ENCODE results near the gene MTX1. TPM values are rescaled to one million over a fixed set of nuclear protein-coding genes. Genes with fewer than 3 reads are reported as not detected.
A peak's percentile ranks its signal among the peaks of the same experiment; 100 is the strongest.

The MTX1 gene
- polyA plus RNA-seq, 1 of the 3 experiments (the other 2 are of a cell fraction) = 79.1 TPM

DNA sequence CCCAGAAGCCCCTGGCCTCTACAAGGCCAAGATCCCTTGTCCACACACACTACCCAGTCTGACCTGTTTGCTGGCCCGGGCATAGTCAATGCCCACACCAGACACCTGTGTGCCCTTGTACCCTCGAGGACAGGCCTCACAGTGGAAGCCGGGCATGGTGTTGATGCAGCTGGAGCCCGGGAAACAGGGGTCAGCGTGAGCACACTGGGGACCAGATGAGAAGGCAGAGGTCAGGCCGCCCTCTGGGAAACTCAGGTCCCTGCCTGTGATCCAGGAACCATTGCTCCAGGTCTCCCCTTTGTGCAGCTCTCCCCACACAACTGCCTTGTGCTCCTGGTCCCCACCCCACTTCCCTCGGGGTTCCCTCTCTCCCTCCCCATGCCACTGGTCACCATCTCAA is 6.3 kb upstream of the MTX1 start:
- Histone ChIP-seq H4K20me1 (ENCODE audit: insufficient read depth) (no peaks in the 10 kb centered on the region), H2AFZ (ENCODE audit: low read depth) (no peak overlapping the region), H3F3A (replicated peaks; ENCODE audit: insufficient read depth) (peaks cover 24% of the 10 kb centered on the region), H3K79me2 (ENCODE audit: insufficient read depth) (peaks cover 16% of the 10 kb centered on the region), H3K4me3 (ENCODE audit: low read depth in 2 of 2, low read length in 1 of 2) (no peak overlapping the region), H3K9ac (no peak overlapping the region), H3K36me3 (replicated peaks in 1 of 2; ENCODE audit: control insufficient read depth in 1 of 2, insufficient read depth in 2 of 2, low read length in 1 of 2) (peaks cover 20 to 48% of the 10 kb centered on the region in 2 experiments), H3K4me1 (ENCODE audit: control insufficient read depth in 1 of 2, insufficient read depth in 2 of 2, low read depth in 1 of 2, low read length in 1 of 2) (peaks cover 0 to 11% of the 10 kb centered on the region in 2 experiments; a peak in 1 of 4 replicates), H3K27me3 (ENCODE audit: insufficient read depth) (no peaks in the 10 kb centered on the region), H3K9me2 (no peaks in the 10 kb centered on the region), H3K4me2 (no peak overlapping the region), H3K27ac (ENCODE audit: low read depth in 2 of 2, low read length in 1 of 2) (no peak overlapping the region), H3K9me3 (no peaks in the 10 kb centered on the region)
- POLR2A ChIA-PET = interaction anchor here (2.3 kb wide), 1 partner anchor 8 kb away, joined by 10 read pairs; no protein-coding TSS in a partner anchor
- TF ChIP-seq TCF12 (IDR thresholded peaks at IDR 0.05) (no peak), MXI1 (IDR thresholded peaks at IDR 0.05; ENCODE audit: low read depth, low read length) (no peak), GABPA (IDR thresholded peaks at IDR 0.05; ENCODE audit: low read depth) (no peak), FOXM1 (IDR thresholded peaks at IDR 0.05; ENCODE audit: low read depth) (no peak), EP300 (IDR thresholded peaks at IDR 0.05; ENCODE audit: borderline replicate concordance in 1 of 2, low read depth in 1 of 2, low read length in 1 of 2) (no peak), CHD2 (IDR thresholded peaks at IDR 0.05; ENCODE audit: low read length, partially characterized antibody) (no peak), POLR2AphosphoS5 (IDR thresholded peaks at IDR 0.05; ENCODE audit: low read depth, low read length) (peak; percentile 45; the same call in 1 of the 2 replicates)
- TF ChIP-seq, protein P1, sequence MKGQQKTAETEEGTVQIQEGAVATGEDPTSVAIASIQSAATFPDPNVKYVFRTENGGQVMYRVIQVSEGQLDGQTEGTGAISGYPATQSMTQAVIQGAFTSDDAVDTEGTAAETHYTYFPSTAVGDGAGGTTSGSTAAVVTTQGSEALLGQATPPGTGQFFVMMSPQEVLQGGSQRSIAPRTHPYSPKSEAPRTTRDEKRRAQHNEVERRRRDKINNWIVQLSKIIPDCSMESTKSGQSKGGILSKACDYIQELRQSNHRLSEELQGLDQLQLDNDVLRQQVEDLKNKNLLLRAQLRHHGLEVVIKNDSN (IDR thresholded peaks at IDR 0.05; ENCODE audit: borderline replicate concordance, low read depth) = no peak
- 92% methylated on average over 6 of the region's 7 CpGs for WGBS (ENCODE audit: low lambda C conversion rate)
- no peak for DNase-seq
- CTCF ChIA-PET = interaction anchor here (1.0 to 3.2 kb wide), 5 partner anchors 9 to 48 kb away, joined by 3 to 31 read pairs (median 6); no protein-coding TSS in a partner anchor

DNA sequence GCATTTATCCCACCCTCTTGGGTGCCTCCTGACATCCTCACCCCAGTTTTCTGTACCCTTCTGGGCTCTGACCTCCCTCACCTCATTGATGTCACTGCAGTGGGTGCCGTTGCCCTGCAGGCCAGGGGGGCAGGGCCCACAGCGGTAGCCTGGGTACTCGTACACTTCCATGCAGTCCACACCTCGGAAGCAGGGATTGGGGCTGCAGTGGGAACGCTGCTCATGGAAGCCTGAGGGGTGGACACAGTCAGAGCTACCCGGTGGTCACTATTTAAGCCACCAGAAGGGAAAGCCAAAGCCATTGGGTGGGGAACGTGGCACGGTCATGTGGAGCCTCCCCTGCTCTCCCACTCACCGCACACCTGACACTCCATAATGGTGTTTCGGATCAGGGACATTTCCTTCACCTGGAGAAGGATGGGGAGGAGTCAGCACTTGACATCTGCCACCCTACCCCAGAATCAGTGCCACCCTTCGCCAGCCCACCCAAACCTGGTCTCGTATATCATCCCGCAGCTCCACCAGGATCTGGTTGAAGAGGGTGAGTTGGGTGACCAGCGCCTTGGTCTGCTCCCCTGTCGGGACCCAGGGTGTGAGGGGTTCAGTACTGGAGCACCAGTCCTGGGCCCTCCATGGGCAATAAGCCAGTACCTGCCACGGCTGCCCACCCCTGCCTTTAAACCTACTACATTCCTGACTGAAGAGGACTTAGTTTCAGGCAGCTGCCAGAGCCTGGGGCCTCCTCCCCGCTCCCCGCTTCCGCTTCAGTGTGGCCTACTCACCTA is 5.6 kb upstream of the MTX1 start:
- no peak for DNase-seq
- H3F3A ChIP-seq (replicated peaks; ENCODE audit: insufficient read depth) = peaks cover 30% of the 10 kb centered on the region
- no peak overlapping the region for H3K4me2 ChIP-seq
- ChIA-PET POLR2A (interaction anchor here (1.0 to 2.3 kb wide), 2 partner anchors 9 to 29 kb away, joined by 3 to 10 read pairs; no protein-coding TSS in a partner anchor), CTCF (interaction anchor here (1.1 to 3.2 kb wide), 8 partner anchors 10 to 48 kb away, joined by 3 to 31 read pairs (median 7); partner anchors contain the start of gene KRTCAP2)
- peaks cover 20 to 41% of the 10 kb centered on the region in 2 experiments for H3K36me3 ChIP-seq (replicated peaks in 1 of 2; ENCODE audit: control insufficient read depth in 1 of 2, insufficient read depth in 2 of 2, low read length in 1 of 2)
- no peak for TF ChIP-seq NFIC (IDR thresholded peaks at IDR 0.05; ENCODE audit: borderline replicate concordance)
- TF ChIP-seq CHD2 (IDR thresholded peaks at IDR 0.05; ENCODE audit: low read length, partially characterized antibody) = no peak
- no peak for TF ChIP-seq FOSL2 (IDR thresholded peaks at IDR 0.05; ENCODE audit: borderline replicate concordance, low read depth)
- no peak for TF ChIP-seq RAD21 (IDR thresholded peaks at IDR 0.05; ENCODE audit: low read length)
- no peak for TF ChIP-seq SMC3 (IDR thresholded peaks at IDR 0.05; ENCODE audit: low read depth, low read length)
- TF ChIP-seq TAF1 (IDR thresholded peaks at IDR 0.05; ENCODE audit: borderline replicate concordance, low read depth, low read length) = no peak
- TF ChIP-seq TEAD4 (IDR thresholded peaks at IDR 0.05; ENCODE audit: borderline replicate concordance, insufficient read depth) = no peak
- TF ChIP-seq FOXJ3 (CRISPR knock-in tag; IDR thresholded peaks at IDR 0.05) = no peak
- no peak for TF ChIP-seq GABPA (IDR thresholded peaks at IDR 0.05; ENCODE audit: low read depth)
- 92% methylated on average over 13 of the region's 19 CpGs for WGBS (ENCODE audit: low lambda C conversion rate)
- H4K20me1 ChIP-seq (ENCODE audit: insufficient read depth) = no peaks in the 10 kb centered on the region
- H3K79me2 ChIP-seq (ENCODE audit: insufficient read depth) = peaks cover 16% of the 10 kb centered on the region
- no peak overlapping the region for H3K27ac ChIP-seq (ENCODE audit: low read depth in 2 of 2, low read length in 1 of 2)
- no peaks in the 10 kb centered on the region for H3K27me3 ChIP-seq (ENCODE audit: insufficient read depth)
- H3K4me1 ChIP-seq (ENCODE audit: control insufficient read depth in 1 of 2, insufficient read depth in 2 of 2, low read depth in 1 of 2, low read length in 1 of 2) = peaks cover 0 to 17% of the 10 kb centered on the region in 2 experiments; a peak in 1 of 4 replicates
- no peak overlapping the region for H3K4me3 ChIP-seq (ENCODE audit: low read depth in 2 of 2, low read length in 1 of 2)
- H3K9ac ChIP-seq = no peak overlapping the region
- H2AFZ ChIP-seq (ENCODE audit: low read depth) = no peak overlapping the region
- H3K9me3 ChIP-seq = no peaks in the 10 kb centered on the region
- H3K9me2 ChIP-seq = no peaks in the 10 kb centered on the region

Data from SK-N-SH (cell line).